ENCODE data around the gene NCAPD2.
A peak's percentile ranks its signal among the peaks of the same experiment; 100 is the strongest.

Gene NCAPD2

GRCh38 chr12:6569312-6569711 is 75.4 kb downstream of the NCAPD2 start:
- DNase-seq (ENCODE audit: low read depth), result no peak

DNA sequence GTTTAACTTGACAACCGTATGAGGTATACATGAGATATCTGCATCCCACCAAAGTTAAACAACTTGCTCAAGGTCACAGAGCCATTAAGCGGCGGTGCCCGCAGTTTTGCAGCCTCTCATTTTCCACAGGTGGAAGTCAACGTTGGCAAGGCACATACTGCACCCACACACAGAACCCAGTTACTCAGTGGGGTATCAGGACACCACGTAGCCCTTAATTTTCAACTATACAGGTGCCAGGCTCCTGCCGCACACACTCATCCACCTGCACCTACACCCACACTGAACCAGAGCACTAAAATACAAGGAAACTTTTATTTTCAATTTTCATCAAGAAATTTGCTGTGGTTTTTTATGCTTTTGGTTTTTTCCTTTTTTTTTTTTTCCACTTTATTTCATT is 75.9 kb downstream of the NCAPD2 start:
- DNase-seq (ENCODE audit: low read depth), result no peak
- TF ChIP-seq, protein P1, sequence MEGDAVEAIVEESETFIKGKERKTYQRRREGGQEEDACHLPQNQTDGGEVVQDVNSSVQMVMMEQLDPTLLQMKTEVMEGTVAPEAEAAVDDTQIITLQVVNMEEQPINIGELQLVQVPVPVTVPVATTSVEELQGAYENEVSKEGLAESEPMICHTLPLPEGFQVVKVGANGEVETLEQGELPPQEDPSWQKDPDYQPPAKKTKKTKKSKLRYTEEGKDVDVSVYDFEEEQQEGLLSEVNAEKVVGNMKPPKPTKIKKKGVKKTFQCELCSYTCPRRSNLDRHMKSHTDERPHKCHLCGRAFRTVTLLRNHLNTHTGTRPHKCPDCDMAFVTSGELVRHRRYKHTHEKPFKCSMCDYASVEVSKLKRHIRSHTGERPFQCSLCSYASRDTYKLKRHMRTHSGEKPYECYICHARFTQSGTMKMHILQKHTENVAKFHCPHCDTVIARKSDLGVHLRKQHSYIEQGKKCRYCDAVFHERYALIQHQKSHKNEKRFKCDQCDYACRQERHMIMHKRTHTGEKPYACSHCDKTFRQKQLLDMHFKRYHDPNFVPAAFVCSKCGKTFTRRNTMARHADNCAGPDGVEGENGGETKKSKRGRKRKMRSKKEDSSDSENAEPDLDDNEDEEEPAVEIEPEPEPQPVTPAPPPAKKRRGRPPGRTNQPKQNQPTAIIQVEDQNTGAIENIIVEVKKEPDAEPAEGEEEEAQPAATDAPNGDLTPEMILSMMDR (IDR thresholded peaks at IDR 0.05; ENCODE audit: low read depth, low read length), result no peak
- no peak for TF ChIP-seq POLR2A (IDR thresholded peaks at IDR 0.05; ENCODE audit: extremely low read depth, insufficient read length)
- no peak for TF ChIP-seq MYC (IDR thresholded peaks at IDR 0.05; ENCODE audit: low read depth, low read length)
- TF ChIP-seq MAX (IDR thresholded peaks at IDR 0.05; ENCODE audit: low read depth, low read length), result no peak

More at GRCh38 chr12:6569312-6569711, 75.4 kb downstream of the NCAPD2 start:
- TF ChIP-seq, protein P1 (IDR thresholded peaks at IDR 0.05; ENCODE audit: low read depth, low read length), result no peak
- TF ChIP-seq MAX (IDR thresholded peaks at IDR 0.05; ENCODE audit: low read depth, low read length) (no peak), POLR2A (IDR thresholded peaks at IDR 0.05; ENCODE audit: extremely low read depth, insufficient read length) (no peak)
- H3K4me3 ChIP-seq (ENCODE audit: low read depth, low read length), result no peak overlapping the region

DNA sequence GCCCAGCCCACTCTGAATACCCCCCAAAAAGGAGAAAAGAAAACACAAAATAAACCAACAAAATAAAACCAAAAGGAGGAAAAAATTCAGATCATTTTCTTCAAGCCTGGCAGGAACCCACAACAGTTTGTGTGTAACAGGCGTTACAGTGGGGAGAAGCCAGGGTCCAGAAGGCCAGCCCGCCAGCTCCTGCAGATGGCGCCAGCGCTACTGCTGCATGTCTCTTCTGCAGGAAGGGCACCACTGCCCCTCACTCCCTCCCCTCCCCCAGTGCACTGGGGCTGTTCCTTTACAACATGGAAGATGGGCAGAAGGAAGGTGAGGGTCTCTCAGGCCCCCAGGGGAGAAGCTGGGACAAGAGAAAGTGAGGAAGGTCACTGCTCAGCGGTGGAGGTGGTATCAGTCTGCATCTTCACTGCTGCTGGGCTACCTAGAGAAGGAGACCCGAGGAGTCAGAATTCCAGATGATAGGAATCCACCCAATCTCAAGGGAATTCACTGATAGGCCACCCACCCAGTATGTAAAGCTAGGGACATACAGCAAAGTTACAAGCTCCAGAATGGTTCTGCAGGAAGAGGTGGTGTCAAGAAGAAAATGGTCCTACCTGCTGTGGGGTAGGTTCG is 76.5 kb downstream of the NCAPD2 start:
- DNase-seq (ENCODE audit: low read depth), result peak; percentile 78
- TF ChIP-seq, protein P1 (IDR thresholded peaks at IDR 0.05; ENCODE audit: low read depth, low read length), result peak; percentile 74
- TF ChIP-seq POLR2A (IDR thresholded peaks at IDR 0.05; ENCODE audit: extremely low read depth, insufficient read length), result no peak

More for the DNA sequence above, 75.9 kb downstream of the NCAPD2 start:
- H3K4me3 ChIP-seq (ENCODE audit: low read depth, low read length), result no peak overlapping the region

GRCh38 chr12:6573001-6573400 is 79.1 kb downstream of the NCAPD2 start:
- no peak overlapping the region for H3K4me3 ChIP-seq (ENCODE audit: low read depth, low read length)
- DNase-seq (ENCODE audit: low read depth), result no peak
- no peak for TF ChIP-seq POLR2A (IDR thresholded peaks at IDR 0.05; ENCODE audit: extremely low read depth, insufficient read length)
- TF ChIP-seq, protein P1 (IDR thresholded peaks at IDR 0.05; ENCODE audit: low read depth, low read length), result no peak

More for the DNA sequence above, 76.5 kb downstream of the NCAPD2 start:
- no peak overlapping the region for H3K4me3 ChIP-seq (ENCODE audit: low read depth, low read length)

GRCh38 chr12:6574576-6575295 is 80.8 kb downstream of the NCAPD2 start:
- DNase-seq (ENCODE audit: low read depth), result no peak
- no peak for TF ChIP-seq POLR2A (IDR thresholded peaks at IDR 0.05; ENCODE audit: extremely low read depth, insufficient read length)
- no peak for TF ChIP-seq MAX (IDR thresholded peaks at IDR 0.05; ENCODE audit: low read depth, low read length)
- no peak for TF ChIP-seq MYC (IDR thresholded peaks at IDR 0.05; ENCODE audit: low read depth, low read length)
- TF ChIP-seq, protein P1 (IDR thresholded peaks at IDR 0.05; ENCODE audit: low read depth, low read length), result no peak
- no peak overlapping the region for H3K4me3 ChIP-seq (ENCODE audit: low read depth, low read length)

DNA sequence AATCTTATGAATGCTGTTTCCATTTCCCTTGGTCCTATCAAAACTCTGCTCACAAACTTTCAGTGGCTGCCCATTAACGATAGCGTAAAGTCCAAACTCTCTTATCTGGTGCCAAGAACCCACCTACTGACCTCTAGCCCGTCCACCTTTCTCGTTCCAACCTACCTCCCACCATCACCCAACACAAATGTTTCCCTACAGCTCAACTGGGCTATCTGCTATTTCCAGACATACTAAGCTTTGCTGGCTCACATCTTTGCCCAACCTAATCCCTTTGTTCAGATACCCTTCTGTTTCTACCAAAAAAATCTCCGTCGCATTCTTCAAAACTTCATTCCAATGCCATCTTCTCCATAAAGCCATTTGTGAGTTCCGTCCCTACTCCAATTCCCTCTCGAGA is 81.7 kb downstream of the NCAPD2 start:
- no peak overlapping the region for H3K4me3 ChIP-seq (ENCODE audit: low read depth, low read length)
- TF ChIP-seq POLR2A (IDR thresholded peaks at IDR 0.05; ENCODE audit: extremely low read depth, insufficient read length), result no peak
- TF ChIP-seq, protein P1 (IDR thresholded peaks at IDR 0.05; ENCODE audit: low read depth, low read length), result no peak
- no peak for TF ChIP-seq MYC (IDR thresholded peaks at IDR 0.05; ENCODE audit: low read depth, low read length)
- no peak for TF ChIP-seq MAX (IDR thresholded peaks at IDR 0.05; ENCODE audit: low read depth, low read length)
- DNase-seq (ENCODE audit: low read depth), result no peak
